Activated naive CD4-positive, alpha-beta T cell treated with anti-CD3 and anti-CD28 coated beads, Interleukin-2, amount 50 U/mL, for 16 hours (primary cell): Measurements from ENCODE around the gene NFE2L3.
"Not testable (repeated sequence)": the region's sequence is repeated elsewhere in the genome, so short reads cannot be mapped to it uniquely, and the experiment has no call there.

Source experiments
- DNase-seq: peaks from one replicate; pipeline ENCODE4 v3.0.0-alpha.2; 2020

NFE2L3 gene

GRCh38 chr7:26169271-26169670 is 17.3 kb downstream of the NFE2L3 start:
- no peak for DNase-seq

DNA sequence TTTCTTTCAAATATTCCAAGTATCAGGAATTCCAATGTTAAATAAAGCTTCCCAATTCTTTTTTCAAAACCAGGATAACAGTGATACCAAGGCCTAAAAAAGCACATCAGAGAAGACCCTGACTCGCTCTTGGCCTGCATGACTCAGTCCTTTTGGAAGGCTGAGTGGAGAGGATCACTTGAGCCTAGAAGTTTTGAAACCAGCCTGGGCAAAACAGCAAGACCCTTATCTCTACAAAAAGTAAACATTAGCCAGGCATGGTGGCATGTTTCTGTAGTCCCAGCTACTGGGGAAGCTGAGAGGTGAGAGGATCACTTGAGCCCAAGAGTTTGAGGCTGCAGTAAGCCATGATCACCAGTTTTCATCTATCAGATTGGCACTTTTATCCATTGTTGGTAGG is 18.7 kb downstream of the NFE2L3 start:
- no peak for DNase-seq

GRCh38 chr7:26171601-26172000 is 19.6 kb downstream of the NFE2L3 start:
- no peak for DNase-seq

DNA sequence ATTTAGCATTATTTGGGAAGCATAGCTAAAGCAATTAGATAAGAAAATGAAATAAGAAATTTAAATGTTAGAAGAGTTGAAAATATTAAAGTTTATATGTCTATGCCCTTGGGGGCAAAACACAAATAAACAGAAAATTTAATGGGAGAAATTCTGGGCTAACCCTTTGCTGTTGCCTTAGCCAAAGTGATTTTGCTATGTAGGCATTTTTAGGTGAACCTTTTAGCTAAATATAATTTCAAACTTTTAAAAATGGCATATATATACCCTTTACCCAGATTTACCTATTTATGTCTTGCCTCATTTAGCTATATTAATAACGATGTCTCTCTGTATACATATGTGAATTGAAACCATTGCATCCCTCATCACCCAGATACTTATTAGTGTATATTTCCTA is 20.1 kb downstream of the NFE2L3 start:
- DNase-seq = no peak

- not testable (repeated sequence) for DNase-seq
These were observed 23.9 kb downstream of the NFE2L3 start for GRCh38 chr7:26175903-26176302.

DNA sequence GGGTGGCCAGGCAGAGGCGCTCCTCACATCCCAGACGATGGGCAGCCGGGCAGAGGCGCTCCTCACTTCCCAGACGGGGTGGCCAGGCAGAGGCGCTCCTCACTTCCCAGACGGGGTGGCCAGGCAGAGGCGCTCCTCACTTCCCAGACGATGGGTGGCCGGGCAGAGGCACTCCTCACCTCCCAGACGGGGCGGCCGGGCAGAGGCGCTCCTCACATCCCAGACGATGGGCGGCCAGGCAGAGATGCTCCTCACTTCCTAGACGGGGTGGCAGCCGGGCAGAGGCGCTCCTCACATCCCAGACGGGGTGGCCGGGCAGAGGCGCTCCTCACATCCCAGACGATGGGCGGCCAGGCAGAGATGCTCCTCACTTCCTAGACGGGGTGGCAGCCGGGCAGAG is 24.7 kb downstream of the NFE2L3 start:
- DNase-seq = not testable (repeated sequence)

- not testable (repeated sequence) for DNase-seq
These were observed 25.3 kb downstream of the NFE2L3 start for GRCh38 chr7:26177269-26177668.

DNA sequence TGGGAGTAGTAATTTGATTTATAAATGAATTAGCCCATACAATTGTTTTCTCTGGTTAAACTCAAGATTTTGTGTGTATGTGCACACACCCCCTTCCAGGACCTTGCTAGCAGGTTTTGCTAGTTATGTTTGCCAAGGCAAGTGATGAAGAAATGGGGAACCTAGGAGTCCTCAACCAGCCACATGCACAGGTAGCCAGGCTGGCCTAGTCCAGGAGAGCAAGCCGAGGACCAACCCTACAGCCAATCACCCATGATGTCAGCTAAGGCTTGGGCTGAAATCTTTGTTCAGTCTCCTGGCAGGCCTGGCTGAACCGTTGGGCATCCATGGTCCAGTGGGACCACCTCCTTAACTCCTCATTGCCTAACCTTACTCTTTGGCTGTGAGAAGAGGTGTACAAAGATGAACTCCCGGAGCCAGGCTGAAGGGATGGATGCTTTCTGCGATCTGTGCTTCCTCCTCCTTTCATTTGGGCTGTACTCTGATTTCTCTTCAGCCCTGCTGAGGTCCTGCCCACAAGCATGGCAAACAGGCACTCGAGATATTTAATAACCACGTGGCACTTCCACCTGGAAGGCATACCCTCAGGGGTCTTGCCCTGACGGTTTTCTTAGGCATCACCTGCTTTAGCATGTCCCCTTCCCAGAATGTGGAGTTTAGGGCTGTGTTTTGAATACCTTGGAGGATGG is 26.4 kb downstream of the NFE2L3 start:
- DNase-seq = no peak

GRCh38 chr7:26179422-26179821 is 27.4 kb downstream of the NFE2L3 start:
- DNase-seq = no peak

DNA sequence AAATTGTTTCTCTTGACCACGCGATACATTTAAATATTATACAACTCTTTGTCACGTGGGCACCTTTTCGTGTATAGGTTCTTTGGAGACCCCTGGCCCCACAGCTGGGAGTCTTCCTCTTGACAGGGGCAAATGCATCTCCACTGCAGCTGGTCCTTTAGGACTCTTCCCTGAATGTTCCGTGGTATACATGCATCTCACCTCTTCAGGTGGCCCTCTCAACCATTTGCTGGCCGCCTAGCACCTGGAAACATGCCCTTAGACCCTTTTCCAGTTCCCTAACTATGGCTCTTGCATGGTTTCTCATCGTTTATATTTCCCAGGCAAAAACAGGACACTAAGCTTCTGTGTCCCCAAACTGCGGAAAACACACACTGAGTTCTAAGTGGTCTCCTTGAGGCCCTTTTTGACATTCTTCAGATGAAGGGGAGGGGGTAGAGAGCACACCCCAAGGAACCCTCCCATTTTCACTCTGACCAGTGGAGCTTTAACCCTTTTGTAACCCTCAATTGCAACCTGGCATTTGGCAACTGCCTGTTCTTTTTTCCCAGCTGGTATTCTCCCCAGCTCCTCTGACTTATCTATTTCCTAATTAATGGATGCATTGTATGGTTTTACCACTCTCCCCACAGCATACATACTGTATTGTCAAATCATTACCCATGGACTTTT is 28.0 kb downstream of the NFE2L3 start:
- DNase-seq = no peak

DNA sequence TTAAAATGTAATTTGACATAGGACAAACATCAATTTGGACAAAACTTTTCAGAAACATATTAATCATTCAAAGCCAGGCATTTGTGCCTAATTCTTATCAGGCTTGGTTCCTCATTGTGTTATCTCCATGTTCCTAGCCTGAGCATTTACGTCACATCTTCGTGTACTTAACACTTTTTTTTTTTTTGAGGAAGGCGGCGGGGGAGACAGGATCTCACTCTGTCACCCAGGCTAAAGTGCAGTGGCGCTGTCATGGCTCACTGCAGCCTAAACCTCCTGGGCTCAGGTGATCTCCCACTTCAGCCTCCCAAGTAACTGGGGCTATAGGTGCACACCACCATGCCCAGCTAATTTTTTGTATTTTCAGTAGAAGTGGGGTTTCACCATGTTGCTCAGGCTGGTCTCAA is 28.8 kb downstream of the NFE2L3 start:
- DNase-seq = no peak

DNA sequence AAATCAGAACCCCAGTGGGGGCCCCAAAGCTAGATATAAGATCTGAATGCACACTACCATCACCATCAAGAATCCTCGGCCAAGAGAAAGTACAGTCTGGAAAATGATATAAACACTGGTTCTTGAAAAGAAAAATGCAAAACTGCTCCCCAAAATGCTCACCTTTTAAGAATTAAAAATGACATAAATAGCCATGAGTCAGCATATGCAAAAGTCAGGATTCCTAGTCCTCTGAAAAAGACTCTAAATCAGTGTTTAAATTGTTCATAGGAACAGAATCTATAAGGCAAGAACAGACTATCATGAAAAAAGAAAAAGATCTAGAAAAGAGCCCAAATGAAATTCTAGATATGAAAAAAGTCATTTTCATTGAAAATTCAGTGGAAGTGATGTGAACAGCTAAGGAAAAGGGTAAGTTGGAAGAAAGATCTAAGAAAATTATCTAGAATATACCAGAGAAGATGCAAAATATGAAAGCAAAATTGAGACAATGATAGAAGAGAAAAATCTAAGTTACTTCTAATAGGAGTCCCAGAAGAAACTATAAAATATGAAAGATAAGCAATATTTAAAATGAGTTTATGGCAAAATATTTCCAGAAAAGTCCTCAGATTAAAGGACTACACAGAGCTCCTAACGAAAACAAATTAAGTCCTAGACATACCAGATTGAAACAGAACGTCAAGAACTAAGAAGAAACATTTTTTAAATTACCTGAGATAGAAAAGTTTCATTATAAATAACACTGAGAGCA is 29.7 kb downstream of the NFE2L3 start:
- no peak for DNase-seq

DNA sequence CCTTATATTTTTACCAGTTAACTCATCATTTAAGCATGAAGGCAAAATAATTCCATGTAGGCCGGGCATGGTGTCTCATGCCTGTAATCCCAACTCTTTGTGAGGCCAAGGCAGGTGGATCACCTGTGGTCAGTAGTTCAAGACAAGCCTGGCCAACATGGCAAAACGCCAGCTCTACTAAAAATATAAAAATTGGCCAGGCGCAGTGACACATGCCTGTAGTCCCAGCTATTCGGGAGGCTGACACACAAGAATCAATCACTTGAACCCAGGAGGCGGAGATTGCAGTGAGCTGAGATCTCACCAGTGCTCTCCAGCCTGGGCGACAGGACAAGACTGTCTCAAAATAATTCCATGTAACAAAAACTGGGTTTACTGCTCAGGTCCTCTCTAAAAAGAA is 30.3 kb downstream of the NFE2L3 start:
- DNase-seq = no peak

GRCh38 chr7:26182706-26183105 is 30.7 kb downstream of the NFE2L3 start:
- no peak for DNase-seq

- DNase-seq = no peak
These were observed 31.7 kb downstream of the NFE2L3 start for GRCh38 chr7:26183545-26184280.

DNA sequence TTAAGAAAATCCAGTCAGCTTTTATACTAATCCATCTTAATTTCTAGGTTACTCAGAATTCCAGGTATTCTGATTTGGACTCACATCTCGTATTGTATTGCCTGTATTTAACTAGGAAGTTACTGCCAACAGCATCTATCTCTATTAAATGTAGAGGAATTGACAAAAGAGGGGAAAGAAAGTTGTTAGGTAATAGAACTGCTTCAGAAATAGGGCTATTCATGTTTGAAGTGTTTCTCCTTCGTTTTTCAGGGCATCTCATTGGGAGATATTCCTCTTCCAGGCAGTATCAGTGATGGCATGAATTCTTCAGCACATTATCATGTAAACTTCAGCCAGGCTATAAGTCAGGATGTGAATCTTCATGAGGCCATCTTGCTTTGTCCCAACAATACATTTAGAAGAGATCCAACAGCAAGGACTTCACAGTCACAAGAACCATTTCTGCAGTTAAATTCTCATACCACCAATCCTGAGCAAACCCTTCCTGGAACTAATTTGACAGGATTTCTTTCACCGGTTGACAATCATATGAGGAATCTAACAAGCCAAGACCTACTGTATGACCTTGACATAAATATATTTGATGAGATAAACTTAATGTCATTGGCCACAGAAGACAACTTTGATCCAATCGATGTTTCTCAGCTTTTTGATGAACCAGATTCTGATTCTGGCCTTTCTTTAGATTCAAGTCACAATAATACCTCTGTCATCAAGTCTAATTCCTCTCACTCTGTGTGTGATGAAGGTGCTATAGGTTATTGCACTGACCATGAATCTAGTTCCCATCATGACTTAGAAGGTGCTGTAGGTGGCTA is 32.5 kb downstream of the NFE2L3 start:
- DNase-seq = not testable (repeated sequence)

DNA sequence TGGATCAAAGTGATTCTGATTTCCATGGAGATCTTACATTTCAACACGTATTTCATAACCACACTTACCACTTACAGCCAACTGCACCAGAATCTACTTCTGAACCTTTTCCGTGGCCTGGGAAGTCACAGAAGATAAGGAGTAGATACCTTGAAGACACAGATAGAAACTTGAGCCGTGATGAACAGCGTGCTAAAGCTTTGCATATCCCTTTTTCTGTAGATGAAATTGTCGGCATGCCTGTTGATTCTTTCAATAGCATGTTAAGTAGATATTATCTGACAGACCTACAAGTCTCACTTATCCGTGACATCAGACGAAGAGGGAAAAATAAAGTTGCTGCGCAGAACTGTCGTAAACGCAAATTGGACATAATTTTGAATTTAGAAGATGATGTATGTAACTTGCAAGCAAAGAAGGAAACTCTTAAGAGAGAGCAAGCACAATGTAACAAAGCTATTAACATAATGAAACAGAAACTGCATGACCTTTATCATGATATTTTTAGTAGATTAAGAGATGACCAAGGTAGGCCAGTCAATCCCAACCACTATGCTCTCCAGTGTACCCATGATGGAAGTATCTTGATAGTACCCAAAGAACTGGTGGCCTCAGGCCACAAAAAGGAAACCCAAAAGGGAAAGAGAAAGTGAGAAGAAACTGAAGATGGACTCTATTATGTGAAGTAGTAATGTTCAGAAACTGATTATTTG is 33.3 kb downstream of the NFE2L3 start:
- DNase-seq = no peak

DNA sequence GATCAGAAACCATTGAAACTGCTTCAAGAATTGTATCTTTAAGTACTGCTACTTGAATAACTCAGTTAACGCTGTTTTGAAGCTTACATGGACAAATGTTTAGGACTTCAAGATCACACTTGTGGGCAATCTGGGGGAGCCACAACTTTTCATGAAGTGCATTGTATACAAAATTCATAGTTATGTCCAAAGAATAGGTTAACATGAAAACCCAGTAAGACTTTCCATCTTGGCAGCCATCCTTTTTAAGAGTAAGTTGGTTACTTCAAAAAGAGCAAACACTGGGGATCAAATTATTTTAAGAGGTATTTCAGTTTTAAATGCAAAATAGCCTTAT is 33.8 kb downstream of the NFE2L3 start:
- DNase-seq = no peak

DNA sequence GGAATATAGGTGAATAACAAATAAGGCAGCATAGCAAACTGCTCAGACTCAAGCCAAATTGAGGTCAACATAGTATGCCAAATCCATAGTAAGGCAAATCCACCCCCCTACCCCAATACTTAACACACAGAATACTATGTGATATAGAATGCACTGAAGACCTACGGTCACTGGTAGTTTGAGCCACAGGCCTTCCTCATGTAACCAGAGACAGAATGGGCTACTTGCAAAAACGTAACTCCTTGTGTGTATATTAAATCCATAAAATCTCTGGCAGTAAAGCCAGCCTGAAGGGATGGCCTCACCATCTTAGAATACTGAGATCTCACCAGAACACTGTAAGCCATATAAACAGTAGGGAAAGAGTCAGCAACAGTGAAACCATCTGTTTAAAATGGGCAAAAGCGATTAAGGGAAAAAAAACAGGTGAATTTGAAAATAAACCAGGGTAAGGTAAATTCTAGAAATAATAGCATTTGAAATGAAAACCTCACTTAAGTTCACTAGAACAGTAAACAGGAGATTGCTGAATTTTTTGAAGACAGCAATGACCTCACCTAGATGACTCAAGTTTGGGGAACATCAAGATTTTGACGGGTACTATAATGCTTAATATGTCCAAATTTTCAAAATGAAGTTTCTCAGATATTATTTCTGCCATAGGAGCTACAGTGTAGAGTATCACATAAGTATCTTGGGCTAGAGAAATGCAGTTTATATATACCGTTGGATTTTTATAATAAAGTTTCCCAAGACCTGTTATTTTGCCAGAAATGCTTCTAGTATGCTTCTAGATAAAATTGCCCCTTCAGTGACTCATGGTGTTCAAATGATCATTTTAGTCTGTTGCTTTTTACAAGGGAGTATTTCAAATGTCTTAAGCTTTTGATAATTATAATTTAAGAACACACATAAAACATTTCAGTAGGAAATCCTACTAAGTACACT is 34.6 kb downstream of the NFE2L3 start:
- no peak for DNase-seq

DNA sequence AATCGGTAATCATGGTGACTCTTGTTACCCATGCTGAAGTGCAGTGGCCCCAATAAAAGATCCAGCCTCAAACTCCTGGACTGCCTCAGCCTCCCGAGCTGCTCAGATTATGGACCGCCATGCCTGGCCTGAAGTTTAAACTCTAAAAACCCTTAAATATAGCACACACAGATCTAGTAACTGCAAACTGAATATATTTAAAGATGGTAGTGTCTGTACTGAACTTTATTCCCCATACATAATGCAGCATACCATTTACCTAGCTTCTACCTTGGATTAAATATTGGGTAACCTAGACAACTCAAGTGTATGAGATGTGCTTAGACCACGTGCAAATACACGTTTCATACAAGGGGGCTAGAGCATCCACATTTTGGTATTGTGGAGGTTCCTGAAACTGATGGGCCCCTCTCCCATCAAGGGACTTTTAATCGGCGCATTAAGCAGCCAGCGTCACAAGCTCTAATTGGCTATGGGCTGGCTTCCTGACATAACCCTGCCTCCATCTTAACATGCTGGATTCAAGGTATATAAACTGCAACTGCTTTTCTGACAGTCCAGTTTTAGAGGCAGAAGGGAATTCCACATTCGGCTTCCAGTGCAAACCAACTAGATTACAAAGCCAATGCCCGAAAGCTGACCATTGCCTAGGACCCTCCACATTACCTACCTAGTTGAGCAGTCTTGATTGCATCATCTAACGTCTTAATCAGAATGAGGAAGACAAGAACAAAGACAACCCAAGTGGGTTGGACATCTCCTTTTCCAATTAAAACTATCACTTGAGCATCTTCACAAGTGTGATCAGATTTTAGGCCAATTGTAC is 35.6 kb downstream of the NFE2L3 start:
- no peak for DNase-seq
